Breast epithelium (tissue), 3 donors: ENCODE results near the gene BRIP1.

ENCODE experiments used
- POLR2A ChIP-seq: fragments of 450-650 bp; IDR thresholded peaks from one replicate; pipeline ENCODE4 v1.6.1; 2016; ENCODE audit warnings: antibody characterized with exemption, mild to moderate bottlenecking, moderate library complexity
- POLR2AphosphoS5 ChIP-seq, 3 donors: sonication (generic); formaldehyde crosslinking; IDR thresholded peaks; one replicate each; pipeline ENCODE4 v1.6.1; 2017; ENCODE audit warnings: antibody characterized with exemption in 3 of 3

DNA sequence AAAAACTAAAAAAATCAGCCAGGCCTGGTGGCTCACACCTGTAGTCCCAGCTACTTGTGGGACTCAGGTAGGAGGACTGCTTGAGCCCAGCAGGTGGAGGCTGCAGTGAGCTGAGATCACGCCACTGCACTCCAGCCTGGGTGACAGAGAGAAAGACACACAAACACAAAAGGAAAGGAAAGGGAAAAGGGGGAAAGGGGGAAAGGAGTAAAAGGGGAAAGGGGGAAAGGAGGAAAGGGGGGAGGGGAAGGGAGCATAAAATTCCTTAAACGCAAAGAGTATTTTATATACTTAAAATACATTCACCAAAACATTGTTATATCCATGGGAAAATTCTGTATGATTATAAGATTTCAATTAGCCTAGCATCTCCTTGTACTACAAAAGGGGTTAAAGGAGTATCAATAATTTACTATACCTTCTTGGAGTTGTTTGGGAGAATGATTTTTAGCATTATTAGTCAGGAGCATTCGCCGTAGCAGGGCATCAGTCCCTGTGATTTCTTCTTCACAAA, 17.3 kb upstream of the BRIP1 start:
- no peak for TF ChIP-seq POLR2A
- TF ChIP-seq POLR2AphosphoS5 (IDR thresholded peaks at IDR 0.05) = no peak
